Measurements from ENCODE around the gene SERPINI1.

GRCh38 chr3:167866331-167866730, 130.8 kb downstream of the SERPINI1 start:
- TF ChIP-seq, protein P1, sequence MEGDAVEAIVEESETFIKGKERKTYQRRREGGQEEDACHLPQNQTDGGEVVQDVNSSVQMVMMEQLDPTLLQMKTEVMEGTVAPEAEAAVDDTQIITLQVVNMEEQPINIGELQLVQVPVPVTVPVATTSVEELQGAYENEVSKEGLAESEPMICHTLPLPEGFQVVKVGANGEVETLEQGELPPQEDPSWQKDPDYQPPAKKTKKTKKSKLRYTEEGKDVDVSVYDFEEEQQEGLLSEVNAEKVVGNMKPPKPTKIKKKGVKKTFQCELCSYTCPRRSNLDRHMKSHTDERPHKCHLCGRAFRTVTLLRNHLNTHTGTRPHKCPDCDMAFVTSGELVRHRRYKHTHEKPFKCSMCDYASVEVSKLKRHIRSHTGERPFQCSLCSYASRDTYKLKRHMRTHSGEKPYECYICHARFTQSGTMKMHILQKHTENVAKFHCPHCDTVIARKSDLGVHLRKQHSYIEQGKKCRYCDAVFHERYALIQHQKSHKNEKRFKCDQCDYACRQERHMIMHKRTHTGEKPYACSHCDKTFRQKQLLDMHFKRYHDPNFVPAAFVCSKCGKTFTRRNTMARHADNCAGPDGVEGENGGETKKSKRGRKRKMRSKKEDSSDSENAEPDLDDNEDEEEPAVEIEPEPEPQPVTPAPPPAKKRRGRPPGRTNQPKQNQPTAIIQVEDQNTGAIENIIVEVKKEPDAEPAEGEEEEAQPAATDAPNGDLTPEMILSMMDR (IDR thresholded peaks at IDR 0.05; ENCODE audit: control extremely low read depth in 1 of 3, insufficient read depth in 1 of 3, low read depth in 1 of 3, low read length in 3 of 3) = no peak
- no peak for TF ChIP-seq TEAD4 (IDR thresholded peaks at IDR 0.05; ENCODE audit: low read depth, low read length)
- no peak for TF ChIP-seq SP1 (IDR thresholded peaks at IDR 0.05; ENCODE audit: low read depth, low read length)
- no peak for TF ChIP-seq E2F6 (IDR thresholded peaks at IDR 0.05)
- no peak for TF ChIP-seq KDM1A (IDR thresholded peaks at IDR 0.05; ENCODE audit: borderline replicate concordance, low read length)
- TF ChIP-seq, protein P2, sequence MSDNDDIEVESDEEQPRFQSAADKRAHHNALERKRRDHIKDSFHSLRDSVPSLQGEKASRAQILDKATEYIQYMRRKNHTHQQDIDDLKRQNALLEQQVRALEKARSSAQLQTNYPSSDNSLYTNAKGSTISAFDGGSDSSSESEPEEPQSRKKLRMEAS (IDR thresholded peaks at IDR 0.05) = no peak

Data from H1 (cell line).